ENCODE results near the gene MACO1. TPM values are rescaled to one million over a fixed set of nuclear protein-coding genes. Genes with fewer than 3 reads are reported as not detected.

Gene MACO1
- polyA plus RNA-seq, 2 of the 4 experiments (the other 2 are of a cell fraction) = 6.3 to 7.5 TPM

- no peak for ATAC-seq
These were observed 91.4 kb downstream of the MACO1 start for GRCh38 chr1:25522031-25522655.

GRCh38 chr1:25523542-25523941, 92.8 kb downstream of the MACO1 start:
- ATAC-seq (no peak), FAIRE-seq (no peak), DNase-seq (ENCODE audit: low read depth in 1 of 2, low spot score in 1 of 2) (no peak)
- no peak overlapping the region for H3K4me3 ChIP-seq
- H3K27ac ChIP-seq = no peak overlapping the region
- WGBS (ENCODE audit: missing lambda C conversion rate) = 85% methylated on average over 8 of the region's 10 CpGs
- no peaks in the 10 kb centered on the region for H3K9me3 ChIP-seq
- 0 out of 3 replicates have a peak, but pooled peaks cover 7% of the 10 kb centered on the region for H3K4me1 ChIP-seq
- POLR2A ChIA-PET = no interaction called here
- no peak overlapping the region for H3K4me2 ChIP-seq
- CTCF ChIA-PET = interaction anchor here (1.4 kb wide), 1 partner anchor 10 kb away, joined by 5 read pairs; no protein-coding TSS in a partner anchor
- TF ChIP-seq RARB (CRISPR knock-in tag; IDR thresholded peaks at IDR 0.05) = no peak
- no peak for TF ChIP-seq E2F6 (IDR thresholded peaks at IDR 0.05; ENCODE audit: borderline replicate concordance, low read depth)
- TF ChIP-seq EHF (CRISPR knock-in tag; IDR thresholded peaks at IDR 0.05) = no peak
- no peak for TF ChIP-seq ZFP36 (IDR thresholded peaks at IDR 0.05; ENCODE audit: borderline replicate concordance, partially characterized antibody)
- TF ChIP-seq CHD2 (IDR thresholded peaks at IDR 0.05; ENCODE audit: low read length, partially characterized antibody) = no peak
- TF ChIP-seq HOXB5 (CRISPR knock-in tag; IDR thresholded peaks at IDR 0.05) = no peak
- TF ChIP-seq BHLHE40 (IDR thresholded peaks at IDR 0.05; ENCODE audit: low read depth, low read length) = no peak
- TF ChIP-seq HES2 (IDR thresholded peaks at IDR 0.05) = no peak
- no peak for TF ChIP-seq RFX5 (IDR thresholded peaks at IDR 0.05)
- no peak for TF ChIP-seq RNF2 (IDR thresholded peaks at IDR 0.05; ENCODE audit: borderline replicate concordance, low read depth)
- TF ChIP-seq MAFK (IDR thresholded peaks at IDR 0.05; ENCODE audit: partially characterized antibody) = no peak
- no peak for TF ChIP-seq FOSL2 (IDR thresholded peaks at IDR 0.05)
- TF ChIP-seq FOSL2 (CRISPR knock-in tag; IDR thresholded peaks at IDR 0.05) = no peak
- no peak for TF ChIP-seq CEBPB (IDR thresholded peaks at IDR 0.05)

More at GRCh38 chr1:25522031-25522655, 91.4 kb downstream of the MACO1 start:
- ChIA-PET CTCF (interaction anchor here (0.7 to 3.0 kb wide), 4 partner anchors 9 to 81 kb away, joined by 3 to 20 read pairs (median 4); no protein-coding TSS in a partner anchor), POLR2A (interaction anchor here (0.7 kb wide), 2 partner anchors 288 to 307 kb away, joined by 3 read pairs; no protein-coding TSS in a partner anchor)
- TF ChIP-seq CHD4 (IDR thresholded peaks at IDR 0.05; ENCODE audit: borderline replicate concordance) (no peak), ATOH8 (CRISPR knock-in tag; IDR thresholded peaks at IDR 0.05; ENCODE audit: low read depth) (no peak), MAFK (IDR thresholded peaks at IDR 0.05; ENCODE audit: partially characterized antibody) (no peak), CBX8 (IDR thresholded peaks at IDR 0.05) (no peak), SREBF2 (IDR thresholded peaks at IDR 0.05) (no peak), FOSL2 (IDR thresholded peaks at IDR 0.05) (no peak), FOSL2 (CRISPR knock-in tag; IDR thresholded peaks at IDR 0.05) (no peak), HMGXB4 (CRISPR knock-in tag; IDR thresholded peaks at IDR 0.05; ENCODE audit: borderline replicate concordance) (no peak), REST (IDR thresholded peaks at IDR 0.05) (no peak), EHMT2 (IDR thresholded peaks at IDR 0.05; ENCODE audit: low read depth) (no peak)
- H3K27ac ChIP-seq = no peak overlapping the region
- H3K4me3 ChIP-seq = no peak overlapping the region
- 0 out of 3 replicates have a peak, but pooled peaks cover 7% of the 10 kb centered on the region for H3K4me1 ChIP-seq
- 65% methylated on average over 4 of the region's 5 CpGs for WGBS (ENCODE audit: missing lambda C conversion rate)
- FAIRE-seq = no peak
- H3K9me3 ChIP-seq = no peaks in the 10 kb centered on the region
- no peak for DNase-seq (ENCODE audit: low read depth in 1 of 2, low spot score in 1 of 2)
- H3K4me2 ChIP-seq = no peak overlapping the region; the same call in 2 of the 3 replicates

All from A549 (cell line).